ENCODE data around the gene RNASE1. TPM values are rescaled to one million over a fixed set of nuclear protein-coding genes. Genes with fewer than 3 reads are reported as not detected.

Gene RNASE1
- total and polyA plus RNA-seq, 10 of the 15 experiments (the other 5 are each of a cell fraction or from before 2014, with no cell fraction given): 0.11 to 0.72 (median 0.38) TPM; not detected in 7

DNA sequence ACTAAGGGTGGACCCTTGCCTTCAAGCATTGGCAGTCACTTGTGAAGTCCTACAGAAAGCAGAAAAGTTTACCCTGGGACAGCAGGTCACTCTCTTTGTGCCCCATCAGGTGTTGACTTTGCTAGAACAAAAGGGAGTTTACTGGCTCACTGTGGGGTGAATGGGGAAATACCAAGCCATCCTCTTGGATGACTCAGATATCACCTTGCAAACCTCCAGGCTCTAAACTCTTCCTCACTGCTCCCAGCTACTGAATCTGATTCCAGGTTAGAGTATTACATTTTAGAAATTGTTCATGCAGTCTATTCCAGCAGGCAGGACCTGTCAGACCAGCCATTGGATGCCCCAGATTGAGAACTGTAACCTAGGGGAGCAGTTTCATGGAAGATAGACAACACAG, 41.7 kb downstream of the RNASE1 start:
- no TSS peak for BruUV-seq (replicated peaks)
- Histone ChIP-seq H3K79me2 (ENCODE audit: control insufficient read depth, insufficient read depth, low read length) (no peaks in the 10 kb centered on the region), H3K9me3 (replicated peaks; ENCODE audit: control insufficient read depth, insufficient read depth, low read length) (no peaks in the 10 kb centered on the region), H3K9ac (ENCODE audit: control insufficient read depth, insufficient read depth, low read length) (no peak overlapping the region), H3K4me3 (no peak overlapping the region), H3K27me3 (replicated peaks in 1 of 2; ENCODE audit: control insufficient read depth in 2 of 2, insufficient read depth in 2 of 2, low read length in 1 of 2) (no peaks in the 10 kb centered on the region), H4K20me1 (ENCODE audit: control insufficient read depth, insufficient read depth) (no peaks in the 10 kb centered on the region), H3K27ac (ENCODE audit: control insufficient read depth, insufficient read depth) (no peak overlapping the region), H3K4me2 (ENCODE audit: control insufficient read depth, insufficient read depth) (no peak overlapping the region), H3K36me3 (ENCODE audit: control insufficient read depth in 2 of 2, insufficient read depth in 2 of 2, low read length in 1 of 2) (no peaks in the 10 kb centered on the region), H2AFZ (ENCODE audit: control insufficient read depth, low read depth, low read length) (no peak overlapping the region), H3K4me1 (ENCODE audit: control insufficient read depth, insufficient read depth, low read length) (peaks cover 5% of the 10 kb centered on the region; the same call in 1 of the 2 replicates)
- ChIA-PET POLR2A (no interaction called here), SMC1A (ENCODE audit: uncharacterized antibody, unreplicated experiment) (interaction anchor here (1.2 to 1.9 kb wide), 3 partner anchors 20 to 94 kb away, joined by 4 to 9 read pairs (median 5); partner anchors contain the start of gene RNASE6), CTCF (interaction anchor here (0.8 to 1.8 kb wide), 8 partner anchors 38 to 98 kb away, joined by 3 to 7 read pairs (median 4); no protein-coding TSS in a partner anchor), RAD21 (ENCODE audit: unreplicated experiment) (interaction anchor here (0.7 to 1.7 kb wide), 2 partner anchors 20 to 95 kb away, joined by 3 to 6 read pairs; partner anchors contain the start of gene RNASE6)
- no peak for DNase-seq (ENCODE audit: low read depth, low spot score)
- intact Hi-C loops (cut with micrococcal nuclease; ENCODE audit: unreplicated experiment): no loop called here
- FAIRE-seq: no peak
- in situ Hi-C loops (cut with MboI): no loop called here
- ATAC-seq: peak; percentile 75
- no peak for TF ChIP-seq NR2C2 (IDR thresholded peaks at IDR 0.05; ENCODE audit: borderline replicate concordance, control insufficient read depth, insufficient read length, low read depth)
- no peak for TF ChIP-seq NR2F1 (conservative IDR thresholded peaks at IDR 0.05)
- TF ChIP-seq POU2F2 (IDR thresholded peaks at IDR 0.05; ENCODE audit: borderline replicate concordance, low read depth, low read length): no peak
- no peak for TF ChIP-seq EGR1 (IDR thresholded peaks at IDR 0.05; ENCODE audit: borderline replicate concordance in 1 of 2, low read depth in 2 of 2, low read length in 2 of 2)
- no peak for TF ChIP-seq PAX8 (IDR thresholded peaks at IDR 0.05)
- TF ChIP-seq JUND (IDR thresholded peaks at IDR 0.05; ENCODE audit: low read depth, low read length): no peak
- no peak for TF ChIP-seq ZZZ3 (IDR thresholded peaks at IDR 0.05; ENCODE audit: control insufficient read depth, insufficient read length, low read depth)
- no peak for TF ChIP-seq TCF12 (IDR thresholded peaks at IDR 0.05; ENCODE audit: low read depth, low read length)
- no peak for TF ChIP-seq PML (IDR thresholded peaks at IDR 0.05; ENCODE audit: low read length)
- TF ChIP-seq EZH2 (IDR thresholded peaks at IDR 0.05; ENCODE audit: borderline replicate concordance, control insufficient read depth, low read depth, low read length): no peak
- no peak for TF ChIP-seq ZNF207 (IDR thresholded peaks at IDR 0.05; ENCODE audit: borderline replicate concordance)
- TF ChIP-seq TBL1XR1 (IDR thresholded peaks at IDR 0.05; ENCODE audit: low read depth, low read length): no peak
- TF ChIP-seq CHD2 (IDR thresholded peaks at IDR 0.05; ENCODE audit: borderline replicate concordance, low read depth, low read length): no peak
- no peak for TF ChIP-seq ZBED1 (IDR thresholded peaks at IDR 0.05; ENCODE audit: borderline replicate concordance)
- no peak for TF ChIP-seq ESRRA (IDR thresholded peaks at IDR 0.05; ENCODE audit: low read length)
- TF ChIP-seq, protein P1, sequence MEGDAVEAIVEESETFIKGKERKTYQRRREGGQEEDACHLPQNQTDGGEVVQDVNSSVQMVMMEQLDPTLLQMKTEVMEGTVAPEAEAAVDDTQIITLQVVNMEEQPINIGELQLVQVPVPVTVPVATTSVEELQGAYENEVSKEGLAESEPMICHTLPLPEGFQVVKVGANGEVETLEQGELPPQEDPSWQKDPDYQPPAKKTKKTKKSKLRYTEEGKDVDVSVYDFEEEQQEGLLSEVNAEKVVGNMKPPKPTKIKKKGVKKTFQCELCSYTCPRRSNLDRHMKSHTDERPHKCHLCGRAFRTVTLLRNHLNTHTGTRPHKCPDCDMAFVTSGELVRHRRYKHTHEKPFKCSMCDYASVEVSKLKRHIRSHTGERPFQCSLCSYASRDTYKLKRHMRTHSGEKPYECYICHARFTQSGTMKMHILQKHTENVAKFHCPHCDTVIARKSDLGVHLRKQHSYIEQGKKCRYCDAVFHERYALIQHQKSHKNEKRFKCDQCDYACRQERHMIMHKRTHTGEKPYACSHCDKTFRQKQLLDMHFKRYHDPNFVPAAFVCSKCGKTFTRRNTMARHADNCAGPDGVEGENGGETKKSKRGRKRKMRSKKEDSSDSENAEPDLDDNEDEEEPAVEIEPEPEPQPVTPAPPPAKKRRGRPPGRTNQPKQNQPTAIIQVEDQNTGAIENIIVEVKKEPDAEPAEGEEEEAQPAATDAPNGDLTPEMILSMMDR (IDR thresholded peaks at IDR 0.05 in 2 of 3, conservative IDR thresholded peaks at IDR 0.05 in 1 of 3; ENCODE audit: control insufficient read depth in 2 of 3, extremely low read depth in 1 of 3, insufficient read depth in 1 of 3, low read depth in 3 of 3, low read length in 3 of 3): no peak
- TF ChIP-seq TCF7 (IDR thresholded peaks at IDR 0.05; ENCODE audit: borderline replicate concordance): no peak
- TF ChIP-seq BHLHE40 (IDR thresholded peaks at IDR 0.05; ENCODE audit: borderline replicate concordance in 1 of 2, low read depth in 2 of 2, low read length in 1 of 2): no peak
- TF ChIP-seq NFYA (IDR thresholded peaks at IDR 0.05; ENCODE audit: borderline replicate concordance, low read depth, low read length): no peak

Measured in GM12878 (cell line).